Brain microvascular endothelial cell (primary cell): ENCODE data around the gene CAPZA2.

ENCODE experiments used
- DNase-seq: peaks from one replicate; pipeline ENCODE4 v3.0.0-alpha.2; 2020
- H3K27ac ChIP-seq: fragments of 250-450 bp; sonication (Bioruptor Pico); 2 replicates; pipeline ENCODE4 v1.5.1; 2020; ENCODE audit warnings: mild to moderate bottlenecking, moderate library complexity
- H3K27me3 ChIP-seq: fragments of 250-450 bp; sonication (Bioruptor Pico); replicated peaks from 2 replicates; pipeline ENCODE4 v1.5.1; 2020; ENCODE audit warnings: mild to moderate bottlenecking
- H3K36me3 ChIP-seq: fragments of 250-450 bp; sonication (Bioruptor Pico); replicated peaks from 2 replicates; pipeline ENCODE4 v1.5.1; 2020; ENCODE audit warnings: mild to moderate bottlenecking
- H3K4me3 ChIP-seq: 2 replicates; pipeline ENCODE4 v1.5.1; 2011; ENCODE audit warnings: low read depth, mild to moderate bottlenecking, control low read depth, low read length, moderate library complexity
- CTCF ChIP-seq: IDR thresholded peaks from 2 replicates; pipeline ENCODE4 v1.5.1; 2011; ENCODE audit warnings: low read depth, mild to moderate bottlenecking, moderate library complexity, low read length, control low read depth, inconsistent platforms; ENCODE audit errors: missing control alignments
- in situ Hi-C: cut with HindIII; loops from 2 replicates; pipeline ENCODE4 v1.10.0; 2017; ENCODE audit warnings: low sequenced_read_pairs, low pct_ligation_motif_present

The CAPZA2 gene

GRCh38 chr7:116949941-116950801, 87.8 kb downstream of the CAPZA2 start:
- DNase-seq = no peak
- no peaks in the 10 kb centered on the region for H3K36me3 ChIP-seq
- no peaks in the 10 kb centered on the region for H3K27me3 ChIP-seq
- TF ChIP-seq CTCF = no peak
- H3K4me3 ChIP-seq = no peak overlapping the region
- H3K27ac ChIP-seq = no peak overlapping the region
- in situ Hi-C loops = no loop called here

- DNase-seq = no peak
- Histone ChIP-seq H3K36me3 (no peaks in the 10 kb centered on the region), H3K27ac (no peak overlapping the region), H3K4me3 (no peak overlapping the region), H3K27me3 (no peaks in the 10 kb centered on the region)
- in situ Hi-C loops = no loop called here
- no peak for TF ChIP-seq CTCF
These were observed 88.5 kb downstream of the CAPZA2 start for GRCh38 chr7:116950889-116951351.

GRCh38 chr7:116951366-116952292, 89.2 kb downstream of the CAPZA2 start:
- no peaks in the 10 kb centered on the region for H3K36me3 ChIP-seq
- no peak for TF ChIP-seq CTCF
- in situ Hi-C loops = no loop called here
- no peaks in the 10 kb centered on the region for H3K27me3 ChIP-seq
- no peak overlapping the region for H3K4me3 ChIP-seq
- DNase-seq = no peak
- no peak overlapping the region for H3K27ac ChIP-seq

GRCh38 chr7:116952635-116953371, 90.4 kb downstream of the CAPZA2 start:
- peak overlapping the region; percentile 88 for H3K4me3 ChIP-seq
- H3K27me3 ChIP-seq = no peaks in the 10 kb centered on the region
- DNase-seq = peak; percentile 67
- H3K27ac ChIP-seq = peak overlapping the region; percentile 81
- in situ Hi-C loops = no loop called here
- H3K36me3 ChIP-seq = no peaks in the 10 kb centered on the region
- no peak for TF ChIP-seq CTCF

GRCh38 chr7:116953372-116953905, 91.1 kb downstream of the CAPZA2 start, which contains the start of gene ST7:
TSS of gene ST7 (plus strand) at chr7:116953501. CDS start at chr7:116953541, 40 bp downstream.
- no peaks in the 10 kb centered on the region for H3K36me3 ChIP-seq

More at GRCh38 chr7:116953372-116953905, 91.1 kb downstream of the CAPZA2 start, which contains the start of gene ST7:
- in situ Hi-C loops = no loop called here
- peak; percentile 57 for DNase-seq
- TF ChIP-seq CTCF = no peak
- Histone ChIP-seq H3K27me3 (no peaks in the 10 kb centered on the region), H3K4me3 (peak within 1 kb of the TSS; percentile 88), H3K27ac (peak within 1 kb of the TSS; percentile 81)
